HG03442 (cell line): ENCODE measurements around the gene TPCN2.

ENCODE experiments used
- ATAC-seq: cut with Tn5 transposase; IDR thresholded peaks from one replicate; pipeline ENCODE4 v1.9.1; 2021; ENCODE audit warnings: mild to moderate bottlenecking, moderate library complexity; ENCODE audit not compliant: unreplicated experiment

Gene TPCN2

DNA sequence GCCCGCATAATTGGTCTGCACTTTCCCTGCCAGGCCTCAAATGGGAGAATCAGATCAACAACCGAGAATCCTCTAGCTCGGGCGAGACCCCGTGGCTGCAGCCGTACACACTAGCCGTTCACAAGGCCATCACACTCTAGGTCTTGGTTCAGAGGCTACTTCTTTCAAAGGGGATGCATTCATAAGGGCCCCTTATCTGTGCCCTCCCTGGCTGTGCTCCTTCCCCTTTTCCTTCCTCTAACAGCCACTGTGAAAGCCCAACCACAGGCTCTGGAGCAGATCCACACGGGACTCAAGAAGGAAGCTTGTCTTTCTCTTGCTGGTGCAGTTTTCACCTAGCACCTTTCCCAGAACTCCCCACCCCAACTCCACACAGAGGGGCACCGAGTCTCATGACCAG lies 131.5 kb downstream of the TPCN2 start:
- no peak for ATAC-seq

DNA sequence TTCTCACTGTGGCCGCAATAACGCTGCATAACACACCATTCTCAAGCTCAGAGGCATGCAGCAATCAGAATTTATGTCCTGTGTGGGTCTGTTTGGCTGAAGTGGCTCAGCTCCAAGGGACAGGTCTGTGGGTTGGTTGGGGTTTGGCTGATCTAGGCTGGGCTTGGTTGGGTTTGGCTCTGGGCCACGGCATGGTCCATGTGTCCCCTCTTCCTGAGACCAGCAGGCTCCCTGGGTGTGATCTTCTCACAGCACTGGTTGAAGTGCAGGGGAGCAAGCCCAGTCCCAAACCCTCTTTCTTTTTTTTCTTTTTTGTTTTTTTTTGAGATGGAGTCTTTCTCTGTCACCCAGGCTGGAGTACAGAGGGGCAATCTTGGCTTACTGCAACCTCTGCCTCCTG lies 132.0 kb downstream of the TPCN2 start:
- no peak for ATAC-seq

DNA sequence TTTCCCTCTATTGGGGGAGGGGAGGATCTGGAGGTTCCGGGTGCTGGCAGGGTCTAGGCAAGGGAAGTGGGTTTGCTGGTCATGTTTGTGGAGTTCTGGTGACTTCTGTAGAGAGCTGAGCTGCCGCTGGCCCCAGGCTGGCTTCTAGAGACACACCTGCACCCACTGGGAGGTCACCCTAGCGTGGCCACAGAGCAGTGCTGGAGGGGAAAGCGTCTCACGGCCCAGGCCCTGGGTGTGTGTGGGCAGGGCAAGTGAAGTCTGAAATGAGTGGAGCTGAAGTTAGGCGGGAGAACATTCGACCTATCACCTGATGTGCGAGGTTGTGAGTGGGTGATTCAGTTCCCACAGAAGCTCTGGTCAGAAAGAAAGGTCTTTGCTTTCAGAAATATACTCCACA lies 134.9 kb downstream of the TPCN2 start:
- ATAC-seq = peak; percentile 52
